Activated CD8-positive, alpha-beta T cell treated with anti-CD3 and anti-CD28 coated beads, Interleukin-2, amount 10 ng/mL, durations not matched to agents 7 days and 5 days (primary cell): ENCODE data around the gene C1QTNF9B. TPM values are rescaled to one million over a fixed set of nuclear protein-coding genes. Genes with fewer than 3 reads are reported as not detected.
"Not testable (repeated sequence)": the region's sequence is repeated elsewhere in the genome, so short reads cannot be mapped to it uniquely, and the experiment has no call there.

Experiments
- ATAC-seq: fragments of 150-1000 bp; cut with Tn5 transposase; one replicate; pipeline ENCODE4 v1.10.0; 2021; ENCODE audit warnings: moderate library complexity
- CTCF ChIA-PET: fragments of 350-600 bp; sonication (Branson Sonifier 250); formaldehyde crosslinking; loops from one replicate; lab custom pipeline; 2021; ENCODE audit warnings: antibody characterized with exemption; lab: Charles Lee
- POLR2A ChIA-PET: fragments of 350-600 bp; sonication (Branson Sonifier 250); formaldehyde crosslinking; loops from one replicate; lab custom pipeline; 2021; ENCODE audit warnings: antibody characterized with exemption; lab: Charles Lee
- DNase-seq: peaks from one replicate; pipeline ENCODE4 v3.0.0-alpha.2; 2020
- H3K27ac Mint-ChIP-seq: one replicate; pipeline ENCODE4 v1.8.0; 2021; ENCODE audit warnings: mild to moderate bottlenecking, mixed read lengths
- H3K27me3 Mint-ChIP-seq: one replicate; pipeline ENCODE4 v1.8.0; 2021; ENCODE audit warnings: low read depth, mixed read lengths
- H3K36me3 Mint-ChIP-seq: one replicate; pipeline ENCODE4 v1.8.0; 2021; ENCODE audit warnings: low read depth, mixed read lengths
- H3K4me1 Mint-ChIP-seq: one replicate; pipeline ENCODE4 v1.8.0; 2021; ENCODE audit warnings: low read depth, mixed read lengths
- H3K4me3 Mint-ChIP-seq: one replicate; pipeline ENCODE4 v1.8.0; 2021; ENCODE audit warnings: mild to moderate bottlenecking, mixed read lengths
- H3K9me3 Mint-ChIP-seq: one replicate; pipeline ENCODE4 v1.8.0; 2022; ENCODE audit warnings: mixed read lengths; ENCODE audit not compliant: insufficient read depth
- total RNA-seq, 2 experiments: library from RNA; stranded (reverse); gene quantifications; one replicate each; pipeline ENCODE4 v1.2.3, GENCODE V29; 2021

C1QTNF9B gene
- total RNA-seq, 2 experiments from 2014 or later: not detected

DNA sequence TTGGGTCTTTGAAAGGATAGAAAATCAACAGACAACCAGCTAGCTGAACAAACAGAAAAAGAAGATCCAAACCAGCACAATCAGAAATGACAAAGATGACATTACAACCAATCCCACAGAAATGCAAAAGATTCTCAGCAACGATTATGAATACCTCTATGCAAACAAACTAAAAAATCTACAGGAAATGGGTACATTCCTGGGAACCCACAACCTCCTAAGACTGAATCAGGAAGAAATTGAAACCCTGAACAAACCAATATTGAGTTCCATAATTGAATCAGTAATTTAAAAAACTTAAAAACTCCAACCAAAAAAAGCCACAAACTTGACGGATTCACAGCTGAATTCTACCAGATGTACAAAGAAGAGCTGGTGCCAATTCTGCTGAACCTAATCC lies 20.9 kb upstream of the C1QTNF9B start:
- ChIA-PET POLR2A (no interaction called here), CTCF (interaction anchor here (1.3 to 4.3 kb wide), 2 partner anchors 13 to 42 kb away, joined by 4 to 57 read pairs; no protein-coding TSS in a partner anchor)
- ATAC-seq (no peak), DNase-seq (no peak)
- no peak overlapping the region for H3K4me3 Mint-ChIP-seq
- no peaks in the 10 kb centered on the region for H3K36me3 Mint-ChIP-seq
- H3K4me1 Mint-ChIP-seq: no peaks in the 10 kb centered on the region
- no peaks in the 10 kb centered on the region for H3K9me3 Mint-ChIP-seq
- peaks cover 35% of the 10 kb centered on the region for H3K27me3 Mint-ChIP-seq
- no peak overlapping the region for H3K27ac Mint-ChIP-seq

DNA sequence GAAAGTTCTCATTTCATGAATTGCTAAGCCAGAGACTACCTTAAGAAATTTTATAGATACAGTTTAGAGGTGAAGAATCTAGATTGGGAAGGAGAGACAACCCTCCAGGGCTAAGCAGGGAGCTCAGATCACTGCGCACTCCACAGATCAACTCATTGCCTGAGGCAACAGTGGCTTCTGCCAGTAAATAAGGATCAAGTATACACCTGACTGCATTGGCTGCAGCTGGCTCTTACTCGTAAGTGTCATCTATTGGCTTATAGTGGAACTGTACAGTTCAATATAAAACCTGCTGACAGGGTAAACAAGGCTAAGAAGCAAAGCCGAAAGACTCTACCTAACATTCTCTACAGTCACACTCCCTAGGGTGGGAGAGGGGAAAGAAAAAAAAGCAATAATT lies 18.0 kb upstream of the C1QTNF9B start:
- Mint-ChIP-seq H3K9me3 (no peaks in the 10 kb centered on the region), H3K4me3 (no peak overlapping the region), H3K36me3 (no peaks in the 10 kb centered on the region), H3K4me1 (peaks cover 4% of the 10 kb centered on the region), H3K27me3 (peaks cover 47% of the 10 kb centered on the region), H3K27ac (no peak overlapping the region)
- ATAC-seq (no peak), DNase-seq (no peak)
- POLR2A ChIA-PET: no interaction called here
- CTCF ChIA-PET: interaction anchor here (0.6 kb wide), 1 partner anchor 330 kb away, joined by 4 read pairs; no protein-coding TSS in a partner anchor

DNA sequence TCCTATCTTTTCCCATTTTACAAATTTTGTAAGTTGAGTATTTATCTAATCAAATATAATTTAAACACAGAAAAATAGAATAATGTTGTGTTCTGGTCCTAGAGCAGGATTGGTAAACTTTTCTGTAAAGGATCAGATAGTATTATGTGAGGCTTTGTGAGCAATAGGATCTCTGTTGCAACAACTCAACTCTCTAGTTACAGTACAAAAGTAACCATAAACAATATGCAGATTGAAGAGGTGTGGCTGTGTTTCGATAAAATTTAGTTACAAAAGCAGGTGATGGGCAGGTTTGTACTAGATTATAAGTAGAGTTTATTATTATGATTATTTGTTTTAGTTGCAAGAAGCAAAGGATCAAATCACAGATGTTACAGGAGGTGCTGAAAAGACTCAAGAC lies 15.2 kb upstream of the C1QTNF9B start:
- no peak for ATAC-seq
- H3K27me3 Mint-ChIP-seq: peaks cover 32% of the 10 kb centered on the region
- CTCF ChIA-PET: no interaction called here

DNA sequence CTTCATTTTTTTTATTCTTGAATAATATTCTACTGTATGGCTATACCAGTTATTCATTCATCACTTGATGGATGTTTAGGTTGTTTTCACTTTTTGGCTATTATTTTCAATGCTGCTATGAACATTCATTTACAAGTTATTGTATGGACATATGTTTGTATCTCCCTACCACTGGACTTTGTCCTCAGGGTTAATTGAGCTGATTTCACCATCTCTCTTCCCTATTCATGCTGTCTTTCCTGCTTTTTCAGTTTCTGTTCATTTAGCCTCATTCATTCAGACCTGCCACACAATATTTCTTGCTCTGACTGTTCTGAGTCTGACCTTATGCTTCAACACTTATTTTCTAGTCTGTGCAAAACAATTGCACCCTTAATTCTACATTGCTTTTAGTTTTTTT lies 12.3 kb upstream of the C1QTNF9B start:
- ChIA-PET CTCF (interaction anchor here (1.0 kb wide), 1 partner anchor 10 kb away, joined by 3 read pairs; no protein-coding TSS in a partner anchor), POLR2A (no interaction called here)
- Mint-ChIP-seq H3K27ac (no peak overlapping the region), H3K4me3 (no peak overlapping the region), H3K36me3 (no peaks in the 10 kb centered on the region), H3K27me3 (peaks cover 32% of the 10 kb centered on the region), H3K9me3 (no peaks in the 10 kb centered on the region), H3K4me1 (peaks cover 4% of the 10 kb centered on the region)
- ATAC-seq: no peak
- DNase-seq: no peak

More for the DNA sequence above, 15.2 kb upstream of the C1QTNF9B start:
- H3K36me3 Mint-ChIP-seq: no peaks in the 10 kb centered on the region
- H3K9me3 Mint-ChIP-seq: no peaks in the 10 kb centered on the region
- DNase-seq: no peak
- POLR2A ChIA-PET: no interaction called here
- H3K4me1 Mint-ChIP-seq: peaks cover 4% of the 10 kb centered on the region
- H3K4me3 Mint-ChIP-seq: no peak overlapping the region
- no peak overlapping the region for H3K27ac Mint-ChIP-seq

DNA sequence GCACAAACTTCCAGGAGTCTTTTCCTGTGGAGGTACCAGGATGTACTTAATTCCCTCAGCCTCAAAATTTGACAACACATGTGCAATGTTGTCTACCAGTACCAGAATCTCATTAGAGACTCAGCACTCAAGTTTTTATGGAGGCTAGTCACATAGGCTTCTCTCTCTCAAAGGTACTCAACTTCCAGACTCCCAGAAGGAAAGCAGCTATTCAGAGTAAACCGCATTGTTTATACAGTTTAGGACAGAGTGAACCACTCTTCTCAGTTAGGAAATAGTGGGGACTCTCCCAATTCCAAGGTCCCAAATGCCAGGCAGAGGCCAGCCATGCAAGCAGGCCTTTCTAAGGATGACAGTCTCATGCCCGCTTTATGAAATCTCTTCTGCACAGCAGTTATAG lies 8.5 kb upstream of the C1QTNF9B start:
- Mint-ChIP-seq H3K9me3 (no peaks in the 10 kb centered on the region), H3K4me1 (peaks cover 3% of the 10 kb centered on the region), H3K4me3 (no peak overlapping the region), H3K27ac (no peak overlapping the region), H3K27me3 (peaks cover 40% of the 10 kb centered on the region), H3K36me3 (no peaks in the 10 kb centered on the region)
- ChIA-PET POLR2A (no interaction called here), CTCF (no interaction called here)
- DNase-seq: no peak
- ATAC-seq: no peak

DNA sequence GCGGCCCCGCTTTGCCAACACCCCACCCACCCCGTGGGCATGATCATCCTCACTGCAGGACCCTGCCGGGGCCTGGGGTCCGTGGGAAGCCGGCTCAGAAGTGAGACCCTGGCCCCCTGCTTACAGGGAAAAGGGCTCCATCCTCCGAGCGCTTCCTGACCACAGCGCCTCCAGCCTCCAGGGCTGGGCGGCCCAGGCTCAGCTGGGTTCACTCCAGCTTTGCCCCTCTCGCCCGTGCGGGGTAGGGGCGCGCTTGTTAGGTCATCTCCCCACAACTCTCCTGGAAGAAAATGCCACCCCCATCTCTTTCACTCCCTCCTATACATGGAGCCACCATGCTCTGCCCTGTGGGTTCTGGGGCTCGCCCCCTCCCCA lies 6.6 kb upstream of the C1QTNF9B start:
- no peak overlapping the region for H3K4me3 Mint-ChIP-seq
- ATAC-seq (no peak), DNase-seq (no peak)
- H3K27me3 Mint-ChIP-seq: peaks cover 44% of the 10 kb centered on the region
- no peaks in the 10 kb centered on the region for H3K9me3 Mint-ChIP-seq
- H3K27ac Mint-ChIP-seq: no peak overlapping the region
- no peaks in the 10 kb centered on the region for H3K36me3 Mint-ChIP-seq
- POLR2A ChIA-PET: no interaction called here
- CTCF ChIA-PET: no interaction called here
- peaks cover 14% of the 10 kb centered on the region for H3K4me1 Mint-ChIP-seq

DNA sequence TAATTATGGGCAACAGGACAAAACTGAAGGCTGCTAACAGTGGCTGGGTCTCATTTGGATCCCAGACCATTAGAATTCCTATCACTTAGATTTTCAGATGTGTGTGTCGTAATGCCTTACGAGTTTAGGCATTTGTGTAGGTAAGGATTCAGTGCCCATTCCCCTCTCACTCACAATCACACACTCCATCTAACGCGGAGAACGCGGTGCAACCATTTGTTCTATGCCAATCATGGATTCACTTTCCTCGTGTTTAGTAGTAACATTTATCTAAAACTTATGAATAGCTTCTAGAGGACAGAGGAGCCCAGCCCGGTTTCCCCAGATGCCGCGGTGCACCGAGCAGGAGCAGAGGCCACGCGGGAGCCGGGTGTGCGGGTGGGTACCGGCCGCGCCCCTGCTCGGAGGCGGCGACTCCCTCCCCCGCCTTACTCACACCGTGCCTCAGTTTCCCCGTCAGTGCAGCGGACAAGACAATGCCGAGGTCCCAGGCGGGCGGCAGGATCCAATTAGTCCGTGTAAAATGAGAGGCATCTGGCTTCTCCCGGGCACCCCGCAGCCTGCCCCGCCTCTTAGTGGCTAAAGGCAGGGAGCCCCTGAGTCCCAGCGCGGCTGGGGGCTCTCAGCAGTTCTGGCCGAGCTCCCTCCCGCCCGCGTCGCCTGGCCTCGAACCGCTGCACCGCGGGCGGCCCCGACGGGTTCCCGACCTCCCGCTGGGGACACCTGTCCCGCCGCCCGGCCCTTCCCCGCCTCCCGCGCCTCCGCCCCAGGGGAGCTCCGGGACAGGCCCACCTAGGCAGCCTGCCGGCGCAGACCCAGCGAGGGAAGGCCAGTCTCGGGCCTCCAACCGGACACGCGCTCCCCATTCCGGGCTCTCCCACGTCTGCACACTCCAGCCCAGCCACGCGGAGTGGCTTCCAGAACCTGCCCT lies 5.9 kb upstream of the C1QTNF9B start:
- ChIA-PET CTCF (no interaction called here), POLR2A (no interaction called here)
- Mint-ChIP-seq H3K27me3 (peaks cover 44% of the 10 kb centered on the region), H3K9me3 (no peaks in the 10 kb centered on the region), H3K4me3 (no peak overlapping the region), H3K4me1 (peaks cover 14% of the 10 kb centered on the region), H3K27ac (no peak overlapping the region), H3K36me3 (no peaks in the 10 kb centered on the region)
- DNase-seq (no peak), ATAC-seq (peak; percentile 44)

DNA sequence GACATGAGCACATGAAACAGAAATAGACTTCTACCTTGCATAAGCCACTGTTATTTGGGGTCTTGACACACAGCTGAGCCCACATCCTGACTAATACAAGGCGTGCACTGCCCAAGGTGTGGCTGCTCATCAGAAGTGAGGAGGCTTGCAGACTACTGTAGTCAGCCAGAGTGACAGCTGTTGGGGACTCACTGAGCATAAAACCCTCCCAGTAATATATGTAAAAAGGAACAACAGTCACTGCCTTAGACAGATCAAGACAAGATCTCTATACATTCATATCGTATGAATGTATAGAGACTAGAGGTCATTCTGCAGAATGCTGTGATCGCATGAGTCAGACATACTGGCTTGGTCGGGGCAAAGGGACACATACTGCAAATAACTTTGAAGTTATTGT lies 4.1 kb upstream of the C1QTNF9B start:
- H3K9me3 Mint-ChIP-seq: no peaks in the 10 kb centered on the region
- H3K27me3 Mint-ChIP-seq: peaks cover 40% of the 10 kb centered on the region
- CTCF ChIA-PET: interaction anchor here (2.6 kb wide), 1 partner anchor 12 kb away, joined by 11 read pairs; the partner anchor contains the start of gene MIPEP
- peaks cover 14% of the 10 kb centered on the region for H3K4me1 Mint-ChIP-seq
- no peaks in the 10 kb centered on the region for H3K36me3 Mint-ChIP-seq
- DNase-seq: no peak
- POLR2A ChIA-PET: no interaction called here
- no peak overlapping the region for H3K4me3 Mint-ChIP-seq
- peak; percentile 45 for ATAC-seq
- no peak overlapping the region for H3K27ac Mint-ChIP-seq

DNA sequence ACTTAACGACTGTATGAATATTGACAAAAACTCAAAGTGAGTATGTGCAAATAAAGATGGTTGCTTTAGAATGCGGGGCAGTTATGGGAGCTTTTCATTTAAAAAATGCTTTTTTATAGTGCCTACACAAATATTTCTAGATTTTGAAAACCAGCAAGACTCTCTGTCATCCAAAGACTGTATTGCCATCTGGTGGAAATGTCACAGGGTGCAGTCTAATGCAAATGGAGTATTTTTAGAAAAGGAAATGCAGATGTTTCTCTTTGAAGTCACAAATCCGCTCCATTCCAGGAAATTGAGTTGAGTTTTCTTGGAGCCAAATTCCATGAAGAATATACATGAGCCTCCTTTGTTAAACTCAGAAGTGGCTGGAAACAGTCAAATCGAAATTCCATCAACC lies 2.3 kb upstream of the C1QTNF9B start:
- Mint-ChIP-seq H3K36me3 (no peaks in the 10 kb centered on the region), H3K27me3 (peaks cover 31% of the 10 kb centered on the region), H3K4me1 (peaks cover 14% of the 10 kb centered on the region), H3K27ac (no peak overlapping the region), H3K9me3 (no peaks in the 10 kb centered on the region), H3K4me3 (no peak overlapping the region)
- ChIA-PET POLR2A (no interaction called here), CTCF (interaction anchor here (1.0 to 3.3 kb wide), 4 partner anchors 10 to 432 kb away, joined by 3 to 16 read pairs (median 7); partner anchors contain the start of gene MIPEP)
- ATAC-seq (no peak), DNase-seq (peak; percentile 30)

DNA sequence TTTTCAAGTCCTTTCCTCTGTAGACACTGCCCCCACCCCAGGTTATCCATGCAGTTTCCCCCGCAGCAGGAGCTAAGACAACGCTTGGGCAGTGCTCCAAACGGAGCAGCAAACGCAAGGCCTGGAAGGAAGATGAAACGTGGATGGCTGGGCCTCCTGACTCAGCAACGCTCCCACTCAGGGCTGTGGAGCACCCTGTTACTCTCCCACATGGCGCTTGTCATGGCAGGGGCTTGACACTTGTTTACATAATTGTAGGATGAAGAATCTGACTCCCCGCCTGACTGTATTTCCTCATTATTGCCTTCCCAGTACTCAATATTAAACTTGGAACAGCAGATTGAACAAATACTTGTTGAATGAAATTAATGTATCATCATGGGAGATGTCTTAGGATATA lies 799 bp upstream of the C1QTNF9B start:
- Mint-ChIP-seq H3K27ac (no peak overlapping the region), H3K27me3 (peaks cover 30% of the 10 kb centered on the region), H3K4me3 (no peak overlapping the region), H3K4me1 (peaks cover 14% of the 10 kb centered on the region), H3K36me3 (no peaks in the 10 kb centered on the region), H3K9me3 (no peaks in the 10 kb centered on the region)
- ChIA-PET CTCF (interaction anchor here (1.2 to 3.3 kb wide), 2 partner anchors 8 to 430 kb away, joined by 5 to 16 read pairs; partner anchors contain the start of gene MIPEP), POLR2A (no interaction called here)
- ATAC-seq: no peak
- no peak for DNase-seq

DNA sequence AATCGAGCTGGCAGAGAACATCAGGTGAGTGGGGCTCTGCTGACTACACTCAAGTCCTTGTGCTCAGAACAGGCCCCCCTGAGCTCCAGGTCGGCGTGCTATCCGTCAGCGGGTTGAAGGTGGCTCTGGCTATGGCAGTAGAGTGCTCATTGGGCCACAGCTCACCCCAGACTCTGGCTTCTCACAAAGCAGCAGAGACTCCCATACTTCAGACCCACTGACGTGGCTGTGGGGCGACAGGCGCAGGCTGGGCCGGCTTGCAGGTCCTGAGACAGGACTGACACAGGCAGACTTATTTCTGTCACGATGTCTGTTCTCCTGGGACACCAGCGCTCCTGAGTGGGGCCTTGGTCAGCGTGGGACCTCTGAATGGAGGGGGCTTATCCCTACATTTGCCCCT lies 2.6 kb downstream of the C1QTNF9B start:
- H3K27ac Mint-ChIP-seq, H3K9me3 Mint-ChIP-seq, DNase-seq, H3K4me3 Mint-ChIP-seq, CTCF ChIA-PET, POLR2A ChIA-PET, ATAC-seq, H3K27me3 Mint-ChIP-seq, H3K36me3 Mint-ChIP-seq: not testable (repeated sequence)
- H3K4me1 Mint-ChIP-seq: peaks cover 11% of the 10 kb centered on the region

DNA sequence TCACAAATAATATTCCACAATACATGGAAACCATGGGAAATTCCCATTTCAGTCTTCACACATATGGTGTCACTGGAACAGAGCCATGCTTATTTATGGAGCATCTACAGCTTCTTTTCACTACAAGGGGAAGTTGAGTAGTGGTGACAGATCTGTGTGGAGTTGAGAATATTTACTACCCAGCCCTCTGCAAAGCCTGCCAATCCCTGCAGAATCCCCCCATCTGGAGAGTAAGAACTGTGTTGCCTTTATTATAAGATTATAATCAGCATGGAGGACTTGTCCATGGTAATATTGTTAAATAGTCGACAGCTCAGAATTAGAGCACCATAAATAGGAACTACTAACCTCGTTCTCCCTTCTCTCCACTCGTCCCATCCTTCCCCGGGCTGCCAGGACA lies 3.5 kb downstream of the C1QTNF9B start:
- H3K4me3 Mint-ChIP-seq, H3K27me3 Mint-ChIP-seq, ATAC-seq, H3K9me3 Mint-ChIP-seq, POLR2A ChIA-PET, DNase-seq, CTCF ChIA-PET, H3K36me3 Mint-ChIP-seq, H3K27ac Mint-ChIP-seq, H3K4me1 Mint-ChIP-seq: not testable (repeated sequence)
